RCC 7860 (cell line): Measurements from ENCODE around the gene DACH1.

Experiments
- DNase-seq: peaks from one replicate; pipeline ENCODE4 v3.0.0-alpha.2; 2015; ENCODE audit warnings: low spot score
- FAIRE-seq: peaks from 2 replicates; lab custom pipeline; 2012; peaks lifted over from hg19 to GRCh38; lab: Jason Lieb, UNC

DACH1 gene

DNA sequence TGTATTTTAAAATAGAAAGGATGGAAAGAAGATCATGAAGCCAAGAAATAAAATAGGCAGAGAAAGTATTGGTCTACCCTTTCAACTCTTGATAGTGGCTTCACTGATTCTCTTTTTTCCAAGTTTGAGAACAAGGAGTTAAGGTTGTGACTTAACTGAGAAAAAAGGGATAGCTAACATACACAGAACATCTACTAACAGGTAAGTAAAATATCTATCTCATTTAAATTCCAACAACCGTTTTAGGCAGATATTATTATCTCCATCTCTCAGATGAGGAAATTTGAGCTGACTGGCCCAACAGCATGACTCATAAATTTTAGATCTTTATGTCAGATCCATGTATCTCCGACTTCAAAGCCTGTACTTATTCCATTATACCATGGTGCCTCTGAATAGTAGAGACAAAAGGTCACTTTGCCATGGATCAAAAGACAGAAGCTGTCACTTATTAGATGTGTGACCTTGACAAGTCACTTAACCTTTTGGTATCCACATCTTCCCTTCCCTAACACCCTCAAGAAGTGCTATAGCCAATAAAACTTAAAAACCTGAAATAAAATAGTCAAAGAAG lies 152.1 kb downstream of the DACH1 start:
- FAIRE-seq (no peak), DNase-seq (no peak)

DNA sequence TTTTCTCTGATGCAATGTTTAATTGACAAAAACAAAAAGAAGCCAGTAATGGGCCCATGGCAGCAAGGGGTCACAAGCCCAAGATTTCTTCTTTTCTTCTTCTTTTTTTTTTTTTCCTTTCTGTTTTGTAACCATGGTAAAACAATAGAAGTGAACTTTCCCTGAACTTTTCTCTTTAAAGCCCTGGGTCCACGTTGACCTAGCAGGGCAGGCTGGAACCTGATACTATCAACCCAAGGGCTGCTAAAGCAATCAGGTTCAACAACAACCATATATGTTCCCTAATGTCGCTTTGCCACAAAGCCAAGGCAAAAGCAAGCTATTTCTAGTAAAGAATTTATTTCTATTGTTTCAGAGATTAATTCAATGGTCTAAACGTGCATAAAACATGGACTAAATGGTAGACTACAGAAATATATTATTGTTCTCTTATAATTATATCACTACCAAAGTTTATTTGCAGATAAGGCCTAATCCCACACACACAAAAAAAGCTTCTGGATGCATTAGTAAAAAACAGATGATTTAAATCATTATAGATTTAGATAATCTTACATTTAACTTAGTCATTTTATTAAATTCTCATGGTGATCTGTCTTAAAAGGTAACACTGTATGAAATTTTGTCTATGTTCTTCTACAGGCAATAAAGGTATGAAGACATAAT lies 153.9 kb downstream of the DACH1 start:
- FAIRE-seq (no peak), DNase-seq (no peak)

DNA sequence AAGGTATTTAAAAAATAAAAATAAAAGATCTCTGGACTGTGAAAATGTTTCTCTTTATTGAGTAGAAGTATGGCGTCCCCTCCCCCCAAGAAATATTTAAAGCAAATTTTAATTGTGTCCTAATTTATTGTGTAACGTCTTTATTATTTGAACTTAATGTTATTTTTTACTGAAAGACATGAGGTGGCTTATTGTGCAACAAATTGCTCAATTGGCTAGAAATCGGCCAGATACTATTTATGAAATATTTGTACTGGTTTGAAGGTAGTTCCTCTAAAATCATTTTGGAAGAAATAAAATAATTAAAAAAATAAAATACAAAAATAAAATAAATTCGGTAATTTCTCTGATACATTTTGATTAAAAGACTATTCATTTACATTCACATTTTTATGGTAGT lies 162.3 kb downstream of the DACH1 start:
- DNase-seq (no peak), FAIRE-seq (no peak)

DNA sequence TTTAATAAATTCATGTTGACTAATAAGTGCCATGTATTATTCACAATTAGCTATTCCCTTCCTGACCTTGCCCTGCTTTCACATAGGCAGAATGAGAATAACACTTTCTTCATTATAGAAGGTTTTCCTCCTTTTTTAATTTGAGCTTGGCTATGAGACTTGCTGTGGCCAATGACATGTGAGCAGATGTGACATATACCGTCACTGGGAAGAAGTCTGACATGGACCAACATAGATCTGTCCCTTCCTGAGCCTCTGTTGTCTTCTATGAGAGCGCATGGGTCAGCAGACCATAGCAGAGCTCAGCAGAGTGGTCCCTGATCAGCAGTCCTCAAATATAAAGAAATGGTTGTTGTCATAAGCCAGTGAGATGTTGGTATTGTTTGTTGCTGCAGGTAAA lies 163.9 kb downstream of the DACH1 start:
- DNase-seq (no peak), FAIRE-seq (no peak)

DNA sequence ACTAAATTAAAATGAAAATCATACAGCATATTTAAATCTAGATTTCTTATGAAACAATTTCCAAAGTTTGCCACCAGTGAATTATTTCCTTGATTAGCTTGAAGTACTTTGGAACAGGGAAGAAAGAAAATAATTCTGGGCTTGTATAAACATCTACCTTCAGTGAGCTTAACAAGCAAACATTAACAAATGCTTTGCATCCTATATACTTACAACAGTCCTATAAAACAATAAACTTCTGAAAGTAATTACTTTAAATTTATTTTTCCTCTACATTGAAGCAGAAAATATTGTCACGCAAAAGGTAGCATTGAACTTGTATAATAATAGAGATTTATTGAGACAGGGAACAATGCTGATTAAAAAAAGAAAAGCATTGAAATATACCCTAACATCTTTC lies 164.8 kb downstream of the DACH1 start:
- FAIRE-seq: no peak

DNA sequence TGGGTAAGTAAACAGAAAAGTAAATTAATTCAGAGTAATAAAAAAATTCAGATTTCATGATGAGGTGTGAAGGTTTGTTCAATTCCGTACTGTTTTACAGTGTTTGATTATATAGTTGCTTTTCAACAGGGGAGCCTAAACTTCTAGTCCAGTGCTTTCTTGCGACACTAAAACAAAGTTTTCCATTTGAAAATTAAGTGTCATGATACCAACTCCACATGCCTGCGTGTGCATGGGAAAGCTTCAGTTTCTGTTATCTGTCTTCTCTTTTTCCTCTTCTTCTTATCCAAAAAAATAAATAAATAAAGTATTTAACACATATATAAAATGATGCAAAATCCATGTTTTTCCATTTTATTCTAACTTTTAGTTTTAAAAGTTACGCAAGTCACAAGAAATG lies 165.3 kb downstream of the DACH1 start:
- DNase-seq (no peak), FAIRE-seq (no peak)

More for the DNA sequence above, 164.8 kb downstream of the DACH1 start:
- DNase-seq: no peak

DNA sequence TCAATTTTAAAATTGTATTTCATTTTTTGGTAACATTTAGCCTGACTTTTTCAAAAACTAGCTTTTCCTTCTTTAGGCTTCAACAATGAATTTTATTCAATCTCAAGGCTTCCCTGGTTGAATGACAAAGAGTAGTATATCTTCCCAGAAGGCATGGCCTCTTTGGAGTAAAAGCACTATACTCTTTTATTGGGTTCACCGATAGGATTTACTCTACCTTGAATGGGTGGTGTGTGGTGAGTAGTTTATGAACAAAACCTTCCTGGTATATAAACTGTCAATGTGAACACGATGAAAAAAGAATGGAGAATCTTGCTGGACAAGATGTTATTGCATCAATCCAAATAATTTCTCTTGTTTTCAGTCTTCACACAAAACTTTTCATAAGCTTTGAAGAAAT lies 167.7 kb downstream of the DACH1 start:
- FAIRE-seq: no peak
- DNase-seq: no peak

DNA sequence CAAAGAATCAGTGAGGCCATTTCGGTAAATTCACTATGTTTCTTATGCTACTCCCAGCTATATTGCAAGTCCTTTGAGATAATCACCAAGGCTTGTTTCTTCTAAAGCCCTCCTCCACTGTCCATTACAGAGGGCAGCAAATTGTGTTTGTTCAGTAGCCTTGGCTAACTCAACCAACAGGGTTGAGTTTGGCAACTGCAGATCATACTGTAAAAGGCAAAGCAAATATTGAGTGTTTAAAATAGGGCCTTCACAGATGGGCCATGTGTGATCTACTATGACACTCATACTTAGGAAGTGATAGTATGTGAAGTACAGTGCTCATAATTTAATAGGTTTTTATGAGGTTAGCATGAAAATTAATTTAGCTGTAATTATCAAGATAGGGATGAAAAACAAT lies 171.3 kb downstream of the DACH1 start:
- DNase-seq: no peak
- FAIRE-seq: no peak

DNA sequence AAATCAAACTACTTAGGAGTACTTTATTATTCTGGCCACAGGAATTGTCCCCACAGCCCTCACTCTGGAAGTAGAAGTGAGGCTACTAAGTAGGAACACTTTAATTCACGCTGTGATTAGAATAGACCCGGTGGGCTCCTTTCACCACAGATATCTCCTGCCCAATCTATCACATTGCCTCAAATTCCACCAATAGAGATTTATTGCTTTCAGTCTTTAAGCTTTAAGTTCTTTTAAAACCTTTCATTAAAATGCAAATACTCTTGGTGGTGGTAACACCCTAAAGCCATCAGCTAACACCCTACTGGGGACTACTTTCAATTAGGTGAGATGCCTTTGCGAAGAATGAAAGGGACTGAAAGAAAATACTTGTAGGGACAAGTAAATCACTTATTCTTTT lies 181.9 kb downstream of the DACH1 start:
- FAIRE-seq: no peak
- no peak for DNase-seq

DNA sequence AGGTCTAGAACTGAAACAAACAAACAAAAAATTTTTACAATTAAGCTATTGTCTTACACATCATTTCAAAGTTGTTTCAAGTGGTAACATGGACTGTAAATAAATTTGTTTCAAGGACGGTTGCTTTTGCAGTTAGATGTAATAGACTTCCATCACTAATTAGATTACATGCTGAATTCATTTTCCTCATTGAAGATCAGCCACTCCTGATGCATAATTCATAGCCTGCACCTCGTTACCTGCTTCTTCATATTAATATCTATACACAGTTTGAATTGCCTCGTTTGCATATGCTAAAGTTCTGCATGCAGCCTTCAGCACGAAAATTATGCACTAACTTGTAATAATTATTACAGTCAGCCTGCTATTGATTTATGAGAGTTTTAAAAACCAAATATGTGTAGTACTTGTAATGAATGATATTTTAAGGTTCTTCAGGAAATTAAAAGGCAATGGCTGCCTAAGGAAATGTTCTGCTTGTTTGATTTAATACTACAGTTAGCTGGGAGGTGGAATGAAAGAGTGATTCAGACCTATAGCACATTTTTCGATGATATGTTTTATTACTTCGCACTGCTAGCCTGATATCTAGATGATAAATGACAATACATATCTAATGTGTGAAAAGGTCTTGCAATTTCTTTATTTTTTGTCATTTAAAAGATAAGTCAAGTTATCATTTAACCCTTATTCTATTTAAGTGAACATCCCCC lies 184.9 kb downstream of the DACH1 start:
- FAIRE-seq: no peak
- DNase-seq: no peak

DNA sequence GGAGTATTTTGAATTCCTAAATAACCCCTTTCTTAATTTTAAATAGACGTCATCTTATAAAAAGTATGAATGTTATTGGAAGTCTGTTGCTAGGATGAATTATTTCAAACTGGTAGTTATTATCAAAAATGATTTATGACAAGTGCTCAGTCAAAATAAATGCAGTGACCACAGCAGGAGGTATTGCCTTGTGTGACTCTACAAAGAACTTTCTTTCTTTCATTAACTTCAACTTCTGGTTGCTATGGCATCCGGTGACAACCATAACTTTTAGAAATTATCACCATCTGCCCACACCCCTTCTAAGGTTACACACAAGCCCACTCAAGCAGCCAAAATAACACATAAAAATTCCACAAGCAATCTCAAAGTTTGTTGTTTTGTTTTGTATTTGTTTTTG lies 189.9 kb downstream of the DACH1 start:
- no peak for FAIRE-seq

DNA sequence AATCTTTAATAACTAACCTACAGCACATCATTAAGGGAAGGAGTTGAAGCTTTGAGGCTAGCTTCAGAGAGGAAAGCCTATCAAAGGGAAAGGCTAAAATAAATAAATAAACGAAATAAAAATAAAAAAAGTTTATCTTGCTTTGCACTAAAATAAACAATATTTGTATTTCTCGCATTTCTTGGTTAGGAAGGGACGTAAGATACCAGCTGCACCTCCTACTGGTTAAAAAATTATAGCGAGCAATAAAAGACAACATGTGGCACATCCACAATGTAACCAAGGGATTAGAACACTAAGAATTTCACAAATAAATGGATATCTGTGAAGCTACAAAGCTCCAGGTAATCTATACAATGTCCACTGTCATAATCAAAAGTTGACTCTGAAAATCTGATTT lies 194.5 kb downstream of the DACH1 start:
- DNase-seq: no peak
- FAIRE-seq: no peak

More for the DNA sequence above, 189.9 kb downstream of the DACH1 start:
- DNase-seq: no peak

DNA sequence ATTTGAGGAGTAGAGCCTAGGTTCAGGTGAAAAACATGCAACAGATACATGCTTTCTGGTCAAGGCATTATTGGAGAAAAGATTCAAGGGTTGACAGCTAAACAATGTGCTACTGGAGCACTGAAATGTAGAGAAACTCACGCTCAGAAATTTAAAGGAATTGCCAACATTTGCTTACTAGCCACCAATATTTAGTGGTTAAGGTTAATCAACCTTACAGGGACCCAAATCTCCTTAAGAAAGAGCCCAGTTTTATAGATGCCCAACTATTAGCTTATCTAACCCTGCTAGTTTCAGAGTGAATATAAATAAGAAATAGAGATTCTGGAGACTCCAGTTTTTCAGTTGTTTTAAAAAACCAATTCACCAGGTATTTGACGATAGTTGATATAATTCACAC lies 203.6 kb downstream of the DACH1 start:
- FAIRE-seq (no peak), DNase-seq (no peak)

DNA sequence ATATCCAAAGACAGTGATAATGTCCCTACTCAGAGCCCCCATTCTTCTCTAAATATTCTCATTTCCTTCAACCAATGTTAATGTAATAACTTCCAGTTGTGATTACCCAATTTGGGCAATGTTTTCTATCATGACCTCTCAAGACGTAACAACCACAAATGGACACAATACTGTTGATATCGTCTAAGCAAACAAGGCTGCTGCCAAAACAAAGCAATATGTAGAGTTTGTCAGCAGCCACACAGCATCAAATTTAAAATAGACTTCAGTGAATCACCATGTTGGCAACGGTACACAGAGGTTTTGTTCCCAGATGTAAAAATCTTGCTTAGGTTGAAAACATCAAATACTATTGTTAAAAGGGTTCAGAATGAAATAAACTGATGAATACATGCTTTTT lies 205.1 kb downstream of the DACH1 start:
- FAIRE-seq (no peak), DNase-seq (no peak)

DNA sequence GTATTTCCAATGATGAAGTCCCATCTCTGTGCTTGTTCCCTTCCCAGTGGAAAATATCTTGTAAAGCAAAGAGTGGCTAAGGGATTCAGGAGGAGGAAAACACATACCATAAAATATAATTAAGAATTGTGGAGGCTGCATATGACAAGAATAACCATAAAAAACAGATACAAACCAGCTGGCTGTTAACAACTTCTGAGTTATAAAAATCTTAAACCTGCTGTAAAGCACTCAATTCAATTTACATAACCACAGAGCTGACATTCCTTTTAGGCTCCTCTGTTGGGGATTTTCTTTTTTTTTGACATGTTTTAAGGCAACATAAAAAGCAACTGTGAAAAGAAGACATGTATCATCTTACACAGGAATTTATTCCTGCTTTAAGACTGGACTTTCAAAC lies 207.6 kb downstream of the DACH1 start:
- FAIRE-seq (no peak), DNase-seq (no peak)

DNA sequence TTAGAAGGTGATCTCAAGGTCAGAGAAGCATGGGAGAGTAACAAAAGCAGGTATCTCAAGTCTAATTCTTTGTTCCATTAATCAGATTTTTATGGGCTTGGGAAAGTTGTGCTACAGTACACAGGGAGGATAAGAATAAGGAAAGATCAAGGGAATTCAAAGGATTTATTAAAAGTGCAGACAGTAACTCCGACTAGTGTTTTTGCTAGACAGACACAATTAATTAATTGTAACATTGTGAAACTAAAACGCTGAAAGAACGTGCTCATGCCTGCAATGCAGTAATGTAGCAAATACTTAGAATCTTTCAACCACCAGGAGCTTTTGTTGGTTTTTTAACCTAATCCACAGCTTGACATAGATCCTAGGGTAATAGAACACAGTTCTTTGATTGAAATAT lies 221.5 kb downstream of the DACH1 start:
- DNase-seq (no peak), FAIRE-seq (no peak)

DNA sequence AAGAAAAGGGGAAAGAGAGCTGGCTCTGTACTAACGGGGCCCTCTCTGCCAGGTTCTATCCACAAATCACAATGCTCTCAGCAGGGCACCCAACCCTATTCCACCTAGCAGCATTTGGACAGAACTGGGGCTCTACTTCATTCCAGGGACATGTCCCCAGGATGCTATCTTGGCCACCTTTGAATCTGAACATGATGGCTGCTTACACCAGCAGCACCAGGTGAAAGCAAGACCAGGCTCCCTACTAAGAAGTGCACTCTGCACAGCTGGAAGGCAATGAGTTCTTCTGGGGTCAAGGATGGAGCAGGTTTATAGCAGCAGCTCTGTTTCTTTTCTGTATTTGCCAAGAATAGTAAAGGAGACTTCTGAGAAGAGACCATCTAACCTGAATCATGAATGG lies 222.4 kb downstream of the DACH1 start:
- no peak for FAIRE-seq
- DNase-seq: no peak

DNA sequence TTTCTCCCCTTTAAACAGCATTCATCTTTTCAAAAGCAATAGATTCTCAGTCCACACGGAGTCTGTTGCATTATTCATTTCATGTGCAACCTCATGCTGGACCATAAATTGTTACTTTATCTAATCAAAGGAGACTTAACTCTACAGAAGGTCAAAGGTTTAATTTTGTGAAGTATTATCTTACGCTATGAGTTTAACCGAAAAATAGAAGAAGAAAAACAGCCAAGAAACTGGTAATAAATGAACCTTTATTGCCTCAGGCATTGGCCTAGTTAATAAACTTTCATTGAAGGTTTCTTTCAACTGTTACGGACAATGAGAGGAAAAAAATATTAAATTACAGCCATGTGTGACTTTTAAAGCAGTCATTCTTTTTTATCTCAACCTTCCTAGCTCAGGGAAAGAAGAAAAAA lies 223.6 kb downstream of the DACH1 start:
- DNase-seq (no peak), FAIRE-seq (no peak)

DNA sequence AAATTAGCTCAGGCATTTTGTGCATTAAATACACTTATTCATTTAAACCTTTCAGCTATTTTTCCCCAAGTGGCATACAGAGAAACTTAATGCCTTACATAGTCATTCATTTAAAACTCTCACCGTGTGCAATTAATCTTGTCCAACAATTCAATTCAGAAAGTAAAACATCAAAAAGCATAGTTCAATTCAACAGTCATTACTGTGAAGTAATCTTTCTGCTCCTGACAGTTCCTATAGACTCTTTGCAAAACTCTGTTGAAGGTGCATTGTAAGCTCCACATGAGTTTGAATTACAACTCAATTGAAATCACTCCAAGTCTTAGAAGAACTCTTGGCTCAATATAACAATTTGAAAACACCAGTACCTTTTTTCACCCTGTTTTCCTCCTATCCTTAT lies 228.3 kb downstream of the DACH1 start:
- FAIRE-seq: no peak
- no peak for DNase-seq

DNA sequence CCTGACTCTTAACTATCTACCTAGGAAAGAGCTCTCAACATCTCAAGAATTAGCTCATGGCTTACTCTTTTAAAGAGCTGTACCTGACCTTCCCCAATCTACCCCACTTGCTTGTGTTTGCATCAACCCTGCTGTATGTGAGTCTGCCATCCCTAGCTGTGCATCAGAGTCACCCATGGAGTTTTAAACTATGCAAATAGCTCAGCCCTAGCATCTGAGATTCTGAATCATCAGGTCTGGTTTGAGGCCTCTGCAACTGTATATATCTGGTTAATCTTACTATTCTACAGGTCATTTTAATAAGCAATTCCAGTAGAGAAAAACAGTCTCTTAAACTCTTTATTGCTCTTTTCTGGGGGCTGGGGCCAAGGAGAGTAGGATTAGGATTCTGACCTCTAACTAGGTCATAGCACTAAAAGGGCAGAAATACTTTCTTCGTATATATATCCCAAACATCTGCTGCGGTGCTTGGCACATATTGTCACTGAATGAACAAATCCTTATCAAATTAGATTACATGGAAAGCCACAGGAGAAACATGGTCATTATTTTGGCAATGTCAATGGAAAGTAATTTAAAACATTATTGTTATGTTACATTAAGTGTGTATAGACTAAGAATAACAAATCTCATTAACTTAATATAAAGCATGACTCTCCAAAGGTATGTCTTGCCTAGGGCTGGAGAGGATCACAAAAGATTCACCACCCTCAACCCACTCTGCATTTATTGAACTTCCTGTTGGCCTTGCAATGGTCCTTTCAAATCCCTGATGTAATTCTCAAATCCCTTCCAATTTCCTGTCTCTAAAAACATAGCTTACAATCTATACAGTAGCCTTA lies 232.2 kb downstream of the DACH1 start:
- no peak for DNase-seq

DNA sequence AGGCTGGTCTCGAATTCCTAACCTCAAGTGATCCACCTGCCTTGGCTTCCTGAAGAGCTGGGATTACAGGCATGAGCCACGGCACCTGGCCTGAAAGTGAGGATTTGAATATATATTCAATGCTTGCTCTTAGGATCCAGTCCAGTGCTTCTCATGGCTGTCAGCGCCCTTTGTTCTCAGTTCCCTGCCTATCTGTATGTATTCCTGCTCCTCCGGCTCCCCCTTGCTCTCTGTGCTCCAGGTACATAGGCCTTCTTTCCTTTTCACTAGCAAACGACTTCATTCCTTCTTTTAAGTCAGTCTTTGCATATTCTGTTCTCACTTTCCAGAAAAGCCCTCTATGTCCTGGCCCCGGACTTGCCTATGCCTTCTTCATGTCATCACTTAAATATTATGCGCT lies 232.8 kb downstream of the DACH1 start:
- DNase-seq (no peak), FAIRE-seq (no peak)

More for the DNA sequence above, 232.2 kb downstream of the DACH1 start:
- FAIRE-seq: no peak

DNA sequence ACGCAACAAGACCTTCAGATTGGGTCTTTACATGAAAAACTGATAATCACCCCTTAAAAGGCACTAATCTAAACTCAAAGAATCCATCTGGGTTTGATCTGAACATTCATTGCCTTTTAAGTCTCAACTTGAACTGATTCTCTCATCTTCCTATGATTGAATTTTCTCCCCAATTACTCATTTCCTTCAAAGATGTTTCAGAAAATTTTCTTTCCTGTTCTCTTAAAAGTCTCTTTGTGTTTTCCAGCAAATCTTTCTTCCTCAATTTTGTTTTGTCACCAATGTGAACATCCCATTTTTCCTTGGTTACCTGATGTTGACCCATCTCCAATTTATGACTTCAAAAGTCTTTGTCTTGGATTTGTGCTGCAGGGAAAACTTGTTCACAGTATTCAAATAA lies 234.3 kb downstream of the DACH1 start:
- DNase-seq (no peak), FAIRE-seq (no peak)
